DOHH2 (cell line): ENCODE results near the gene LDLRAD4.

Experiments used
- H3F3A ChIP-seq: fragments of 200-600 bp; sonication (generic), shearing (Covaris generic); 2 replicates; pipeline ENCODE4 v1.6.0; 2016; ENCODE audit warnings: antibody characterized with exemption, mild to moderate bottlenecking; ENCODE audit not compliant: control insufficient read depth, insufficient read depth
- H3K27ac ChIP-seq: fragments of 200-600 bp; sonication (generic); 2 replicates; pipeline ENCODE4 v1.5.1; 2014; ENCODE audit warnings: low read depth, mild to moderate bottlenecking, low read length, moderate library complexity
- H3K27me3 ChIP-seq: fragments of 200-600 bp; sonication (generic); 2 replicates; pipeline ENCODE4 v1.6.1; 2014; ENCODE audit warnings: mild to moderate bottlenecking, low read length, mixed read lengths; ENCODE audit not compliant: control insufficient read depth
- H3K36me3 ChIP-seq: fragments of 200-600 bp; sonication (generic); 2 replicates; pipeline ENCODE4 v1.6.1; 2014; ENCODE audit warnings: mild to moderate bottlenecking, low read length, moderate library complexity, mixed read lengths; ENCODE audit not compliant: control insufficient read depth
- H3K4me1 ChIP-seq: fragments of 200-600 bp; sonication (generic); 2 replicates; pipeline ENCODE4 v1.6.1; 2014; ENCODE audit warnings: mild to moderate bottlenecking, low read length, mixed read lengths; ENCODE audit not compliant: control insufficient read depth
- H3K4me2 ChIP-seq: fragments of 200-600 bp; sonication (generic); 2 replicates; pipeline ENCODE4 v1.6.0; 2014; ENCODE audit warnings: mild to moderate bottlenecking, low read length, moderate library complexity
- H3K4me3 ChIP-seq: fragments of 200-600 bp; sonication (generic); 2 replicates; pipeline ENCODE4 v1.5.1; 2014; ENCODE audit warnings: mild to moderate bottlenecking, low read length, mixed read lengths
- H3K79me2 ChIP-seq: fragments of 200-600 bp; sonication (generic); 2 replicates; pipeline ENCODE4 v1.6.1; 2014; ENCODE audit warnings: mild to moderate bottlenecking, low read length, mixed read lengths; ENCODE audit not compliant: control insufficient read depth
- H3K9me2 ChIP-seq: fragments of 200-600 bp; sonication (generic); replicated peaks from 2 replicates; pipeline ENCODE4 v1.6.1; 2014; ENCODE audit warnings: mild to moderate bottlenecking, low read length, mixed read lengths; ENCODE audit not compliant: control insufficient read depth
- H3K9me3 ChIP-seq: fragments of 200-600 bp; sonication (generic); 2 replicates; pipeline ENCODE4 v1.6.1; 2014; ENCODE audit warnings: antibody characterized with exemption, low read length, mixed read lengths; ENCODE audit not compliant: control insufficient read depth, insufficient read depth
- H4K20me1 ChIP-seq: fragments of 200-600 bp; sonication (generic); 2 replicates; pipeline ENCODE4 v1.6.0; 2014; ENCODE audit warnings: low read depth, mild to moderate bottlenecking, antibody characterized with exemption, low read length, moderate library complexity; ENCODE audit not compliant: control insufficient read depth, insufficient read depth
- CTCF ChIP-seq: fragments of 200-600 bp; sonication (generic); IDR thresholded peaks from one replicate; pipeline ENCODE4 v1.5.1; 2014; ENCODE audit warnings: antibody characterized with exemption, mild to moderate bottlenecking, low read depth, low read length; ENCODE audit not compliant: poor library complexity, severe bottlenecking
- EZH2phosphoT487 ChIP-seq: fragments of 200-600 bp; sonication (generic); IDR thresholded peaks from 2 replicates; pipeline ENCODE4 v1.6.1; 2017; ENCODE audit warnings: borderline replicate concordance, mild to moderate bottlenecking, antibody characterized with exemption, low read length, moderate library complexity, mixed read lengths

The LDLRAD4 gene

GRCh38 chr18:13387855-13388548 lies 169.4 kb downstream of the LDLRAD4 start:
- Histone ChIP-seq H3K36me3 (no peaks in the 10 kb centered on the region), H4K20me1 (no peaks in the 10 kb centered on the region), H3K4me1 (no peaks in the 10 kb centered on the region; the same call in 1 of the 2 replicates), H3K27me3 (0 out of 2 replicates have a peak, but pooled peaks cover 3% of the 10 kb centered on the region), H3K9me3 (no peaks in the 10 kb centered on the region), H3K9me2 (no peaks in the 10 kb centered on the region), H3K4me2 (no peak overlapping the region), H3K27ac (no peak overlapping the region), H3F3A (no peaks in the 10 kb centered on the region), H3K4me3 (no peak overlapping the region), H3K79me2 (no peaks in the 10 kb centered on the region)
- TF ChIP-seq EZH2phosphoT487 (no peak), CTCF (no peak)

- H3F3A ChIP-seq = no peaks in the 10 kb centered on the region
- no peak overlapping the region for H3K4me2 ChIP-seq
These were observed 170.3 kb downstream of the LDLRAD4 start for GRCh38 chr18:13388586-13389490.

GRCh38 chr18:13389491-13390131 lies 171.1 kb downstream of the LDLRAD4 start:
- Histone ChIP-seq H3K4me2 (no peak overlapping the region), H3K9me2 (no peaks in the 10 kb centered on the region), H3K4me1 (no peaks in the 10 kb centered on the region), H3K79me2 (no peaks in the 10 kb centered on the region), H3K27ac (no peak overlapping the region), H3K9me3 (no peaks in the 10 kb centered on the region), H3K36me3 (no peaks in the 10 kb centered on the region), H3K4me3 (no peak overlapping the region), H3F3A (no peaks in the 10 kb centered on the region), H3K27me3 (peaks cover 8% of the 10 kb centered on the region; the same call in 1 of the 2 replicates), H4K20me1 (no peaks in the 10 kb centered on the region)
- TF ChIP-seq CTCF = no peak
- no peak for TF ChIP-seq EZH2phosphoT487

More at GRCh38 chr18:13388586-13389490, 170.3 kb downstream of the LDLRAD4 start:
- Histone ChIP-seq H3K9me2 (no peaks in the 10 kb centered on the region), H3K79me2 (no peaks in the 10 kb centered on the region), H3K4me3 (no peak overlapping the region), H3K27ac (no peak overlapping the region), H4K20me1 (no peaks in the 10 kb centered on the region), H3K36me3 (no peaks in the 10 kb centered on the region), H3K27me3 (peaks cover 5% of the 10 kb centered on the region; the same call in 1 of the 2 replicates), H3K4me1 (no peaks in the 10 kb centered on the region), H3K9me3 (no peaks in the 10 kb centered on the region)
- TF ChIP-seq EZH2phosphoT487 = no peak
- TF ChIP-seq CTCF = no peak
